Spinal cord (tissue), 10 donors: ENCODE data around the gene KLHL11. TPM values are rescaled to one million over a fixed set of nuclear protein-coding genes. Genes with fewer than 3 reads are reported as not detected.
A peak's percentile ranks its signal among the peaks of the same experiment; 100 is the strongest.

ENCODE experiments used
- DNase-seq, 6 donors: peaks; one replicate each; pipeline versions ENCODE4 v3.0.0 to v3.0.0-alpha.2; 2013 to 2015; ENCODE audit warnings: low spot score in 6 of 6, low read depth in 4 of 6
- H3K27ac ChIP-seq: one replicate; pipeline ENCODE4 v1.5.1; 2013; ENCODE audit warnings: low read depth, low read length, control low read depth
- H3K27me3 ChIP-seq: one replicate; pipeline ENCODE4 v1.6.1; 2013; ENCODE audit warnings: low read length; ENCODE audit not compliant: control insufficient read depth, insufficient read depth
- H3K36me3 ChIP-seq: one replicate; pipeline ENCODE4 v1.6.1; 2013; ENCODE audit warnings: low read length; ENCODE audit not compliant: control insufficient read depth, insufficient read depth
- H3K4me1 ChIP-seq: one replicate; pipeline ENCODE4 v1.6.1; 2013; ENCODE audit warnings: low read length; ENCODE audit not compliant: control insufficient read depth, insufficient read depth
- H3K4me3 ChIP-seq: one replicate; pipeline ENCODE4 v1.5.1; 2013; ENCODE audit warnings: low read depth, low read length, control low read depth
- H3K9me3 ChIP-seq: one replicate; pipeline ENCODE4 v1.6.1; 2013; ENCODE audit warnings: low read length; ENCODE audit not compliant: control insufficient read depth, insufficient read depth
- WGBS: methylation state at CpG from one replicate; pipeline ENCODE4 v1.1.5; 2013; ENCODE audit warnings: missing lambda C conversion rate; ENCODE audit not compliant: insufficient coverage; 5-methylcytosine and 5-hydroxymethylcytosine counted together
- long read RNA-seq, 4 donors: transcript quantifications; one replicate each; lab custom pipeline, GENCODE V29; 2026
- polyA plus RNA-seq, 2 donors: library from polyadenylated mRNA; unstranded; fragments of 120-200 nt; gene quantifications; one replicate each; pipeline ENCODE4 v1.2.1, GENCODE V29; 2013; ENCODE audit not compliant: insufficient read length in 2 of 2
- total RNA-seq, 2 donors: library from RNA; depleted of rRNA in 1 of 2; stranded (reverse); fragments of 120-200 nt in 1 of 2; fragments of >200 nt in 1 of 2; gene quantifications; one replicate each; pipeline versions ENCODE4 v1.2.3 to v1.2.4, GENCODE V29; 2013 to 2014
- donor health status: healthy.

Gene KLHL11
- total RNA-seq (10 to 100 TPM; 32.2 to 64.6 TPM), polyA plus RNA-seq (10 to 100 TPM; 11.1 to 14.7 TPM)
- long read RNA-seq, donor 1, partial matches to known transcripts = 0 of 3 reads
- long read RNA-seq, donor 1, other reads (novel, unspliced or antisense) = 0 of 3 reads
- long read RNA-seq, donor 2 = 0 reads
- long read RNA-seq, donor 3, partial matches to known transcripts = 0 of 1 reads
- long read RNA-seq, donor 3, other reads (novel, unspliced or antisense) = 0 of 1 reads
- long read RNA-seq, donor 4 = 0 reads

GRCh38 chr17:41864836-41865595 is at the start of gene KLHL11:
Gene KLHL11 (minus strand): TSS chr17:41865423. CDS start chr17:41865370, 53 bp downstream.
- H3K4me3 ChIP-seq = peak within 1 kb of the TSS; percentile 89
- H3K27me3 ChIP-seq = no peaks in the 10 kb centered on the region
- peaks cover 18% of the 10 kb centered on the region for H3K36me3 ChIP-seq
- no peaks in the 10 kb centered on the region for H3K9me3 ChIP-seq
- under 1% methylated on average over 87 of the region's 90 CpGs for WGBS
- peak; percentile 68 to 97 (median 86) for DNase-seq
- H3K27ac ChIP-seq = peak within 1 kb of the TSS; percentile 92
- peaks cover 11% of the 10 kb centered on the region for H3K4me1 ChIP-seq

- no peaks in the 10 kb centered on the region for H3K27me3 ChIP-seq
- WGBS = 16% methylated on average over 2 of the region's 5 CpGs
- H3K9me3 ChIP-seq = no peaks in the 10 kb centered on the region
- H3K27ac ChIP-seq = no peak overlapping the region
- no peak for DNase-seq
- H3K4me3 ChIP-seq = no peak overlapping the region
- H3K4me1 ChIP-seq = peaks cover 43% of the 10 kb centered on the region
- peaks cover 41% of the 10 kb centered on the region for H3K36me3 ChIP-seq
These were observed 49.8 kb upstream of the KLHL11 start for GRCh38 chr17:41915020-41915419.

DNA sequence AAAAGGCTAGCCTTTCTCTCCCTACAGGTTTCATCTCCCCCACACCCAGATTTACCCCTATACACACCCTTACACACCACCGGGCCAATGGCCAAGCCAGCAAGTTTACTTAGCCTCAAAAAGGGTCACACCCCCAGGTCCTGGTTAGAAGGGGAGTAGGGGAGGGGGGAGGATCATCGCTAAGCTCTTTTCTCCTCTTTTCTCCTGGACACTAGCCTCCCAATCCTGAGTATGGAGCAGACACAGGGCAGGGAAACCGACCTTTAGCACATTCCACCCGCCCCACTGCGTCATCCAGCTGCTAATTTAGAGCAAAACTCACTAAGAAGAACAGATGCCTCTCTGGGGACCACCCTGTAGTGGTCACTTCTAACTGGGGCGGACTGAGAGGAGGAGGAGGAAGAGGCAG is 49.1 kb upstream of the KLHL11 start:
- Histone ChIP-seq H3K27me3 (no peaks in the 10 kb centered on the region), H3K27ac (no peak overlapping the region), H3K36me3 (peaks cover 48% of the 10 kb centered on the region), H3K4me1 (peaks cover 36% of the 10 kb centered on the region), H3K4me3 (no peak overlapping the region), H3K9me3 (no peaks in the 10 kb centered on the region)
- no CpG with 5 or more reads among the region's 6 CpGs for WGBS
- no peak for DNase-seq

- WGBS = 100% methylated on average over 1 of the region's 4 CpGs
- H3K36me3 ChIP-seq = peaks cover 54% of the 10 kb centered on the region
- H3K27ac ChIP-seq = no peak overlapping the region
These were observed 48.6 kb upstream of the KLHL11 start for GRCh38 chr17:41913798-41914197.

DNA sequence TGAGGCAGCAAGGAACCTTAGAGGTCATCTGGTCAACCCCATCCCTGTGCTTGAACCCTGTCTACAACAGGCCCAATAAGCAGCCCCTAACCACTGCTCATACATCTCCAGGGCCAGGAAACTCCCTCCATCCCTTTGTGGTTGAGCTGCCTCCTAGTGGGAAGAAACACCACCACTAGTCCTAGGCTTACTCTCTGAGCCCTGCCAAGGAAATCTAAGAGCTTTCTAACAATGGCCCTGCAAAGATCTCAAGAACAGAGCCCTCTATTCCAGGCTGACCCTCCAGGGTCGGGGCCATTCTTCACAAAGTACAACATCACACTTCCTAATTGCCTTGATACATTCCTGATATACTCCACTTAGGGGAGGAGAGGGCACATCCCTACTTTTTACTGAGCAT is 47.7 kb upstream of the KLHL11 start:
- no peak overlapping the region for H3K27ac ChIP-seq
- H3K4me3 ChIP-seq = no peak overlapping the region
- WGBS = no CpG with 5 or more reads among the region's 1 CpG
- no peak for DNase-seq
- H3K27me3 ChIP-seq = no peaks in the 10 kb centered on the region
- peaks cover 32% of the 10 kb centered on the region for H3K4me1 ChIP-seq
- no peaks in the 10 kb centered on the region for H3K9me3 ChIP-seq
- H3K36me3 ChIP-seq = peaks cover 58% of the 10 kb centered on the region

More at GRCh38 chr17:41913798-41914197, 48.6 kb upstream of the KLHL11 start:
- DNase-seq = no peak
- Histone ChIP-seq H3K4me1 (peaks cover 34% of the 10 kb centered on the region), H3K4me3 (no peak overlapping the region), H3K27me3 (no peaks in the 10 kb centered on the region), H3K9me3 (no peaks in the 10 kb centered on the region)

DNA sequence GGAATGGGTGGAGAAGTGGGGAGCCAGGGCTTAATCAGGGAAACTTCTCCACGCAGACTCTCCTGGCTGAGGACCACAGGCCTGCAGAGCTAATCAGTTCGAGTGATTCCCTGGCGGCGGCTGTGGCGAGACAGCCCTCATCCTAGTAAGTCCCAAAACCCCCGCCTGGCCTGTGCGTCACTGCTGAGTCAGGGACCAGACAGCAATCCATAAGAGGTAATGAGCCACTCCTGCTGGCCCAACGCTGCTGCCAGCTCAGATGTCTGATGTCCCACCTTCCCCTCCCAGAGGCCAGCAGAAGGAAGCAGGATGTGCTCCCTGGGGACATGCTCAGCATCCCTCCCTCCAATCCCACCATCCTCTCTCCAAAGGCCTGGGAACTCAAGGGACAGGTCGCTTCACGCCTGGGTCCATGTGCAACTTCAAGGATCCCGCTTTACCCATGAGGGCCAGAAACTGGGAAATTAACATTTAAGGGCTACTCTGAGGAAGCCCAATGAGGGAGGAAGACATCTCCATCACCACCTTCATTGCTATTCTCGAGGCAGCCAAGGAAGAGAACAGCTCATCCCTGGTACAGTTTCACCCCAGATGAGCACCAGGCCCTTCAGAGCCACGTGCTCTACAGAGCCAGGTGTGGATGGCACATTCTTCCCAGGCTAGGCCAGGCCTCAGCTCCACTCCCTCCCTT is 45.6 kb upstream of the KLHL11 start:
- Histone ChIP-seq H3K36me3 (peaks cover 76% of the 10 kb centered on the region), H3K4me3 (no peak overlapping the region), H3K9me3 (no peaks in the 10 kb centered on the region), H3K27ac (no peak overlapping the region), H3K4me1 (peaks cover 27% of the 10 kb centered on the region), H3K27me3 (no peaks in the 10 kb centered on the region)
- DNase-seq = peak in 1 of 6 donors; percentile 33
- 94% methylated on average over 11 of the region's 13 CpGs for WGBS

DNA sequence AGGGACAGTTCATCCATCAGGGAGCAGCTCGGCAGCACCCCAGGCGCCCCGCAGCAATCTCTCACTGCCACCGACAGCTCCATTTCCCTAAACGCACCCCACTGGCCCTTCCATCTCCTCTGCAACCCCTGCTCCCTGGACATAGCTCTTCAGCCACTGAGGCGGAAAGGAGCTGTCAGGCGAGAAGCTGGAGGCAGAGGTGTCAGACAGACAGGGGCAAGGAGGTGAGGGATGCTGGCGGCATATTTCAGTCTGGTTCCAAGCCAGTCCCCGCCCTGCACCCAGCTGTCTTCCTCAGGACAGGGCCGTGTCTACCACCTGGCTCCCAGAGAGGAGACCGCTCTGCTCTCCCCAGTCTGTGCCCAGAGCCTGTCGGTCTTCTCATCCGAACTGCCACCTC is 43.9 kb upstream of the KLHL11 start:
- DNase-seq = no peak
- Histone ChIP-seq H3K27me3 (no peaks in the 10 kb centered on the region), H3K4me3 (no peak overlapping the region), H3K36me3 (peaks cover 88% of the 10 kb centered on the region), H3K4me1 (peaks cover 13% of the 10 kb centered on the region), H3K9me3 (no peaks in the 10 kb centered on the region), H3K27ac (no peak overlapping the region)
- WGBS = 90% methylated on average over 10 of the region's 13 CpGs

- H3K27me3 ChIP-seq = no peaks in the 10 kb centered on the region
- H3K9me3 ChIP-seq = no peaks in the 10 kb centered on the region
- WGBS = 73% methylated on average over 12 of the region's 14 CpGs
- H3K36me3 ChIP-seq = peaks cover 94% of the 10 kb centered on the region
- no peak overlapping the region for H3K4me3 ChIP-seq
- peaks cover 13% of the 10 kb centered on the region for H3K4me1 ChIP-seq
- H3K27ac ChIP-seq = no peak overlapping the region
- DNase-seq = no peak
These were observed 42.7 kb upstream of the KLHL11 start for GRCh38 chr17:41907633-41908539.

DNA sequence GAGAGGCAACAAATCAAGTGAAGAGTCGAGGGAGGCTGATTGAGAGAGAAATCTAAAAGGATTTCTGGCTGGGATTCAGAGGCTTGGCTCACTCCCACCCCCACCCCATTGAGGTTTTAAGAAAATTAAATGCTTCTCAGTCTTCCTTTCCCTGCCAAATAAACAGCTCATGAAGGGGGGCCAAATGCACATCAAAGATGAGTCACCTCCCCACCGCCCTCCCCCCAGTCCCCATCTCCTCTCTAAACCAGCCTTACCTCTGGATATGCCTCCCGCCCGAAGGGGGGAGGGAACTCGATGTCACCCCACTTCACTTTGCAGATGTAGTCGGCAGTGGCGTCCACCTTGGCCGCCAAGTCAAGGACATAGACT is 41.9 kb upstream of the KLHL11 start:
- peaks cover 96% of the 10 kb centered on the region for H3K36me3 ChIP-seq
- WGBS = 62% methylated on average over 5 of the region's 8 CpGs

More for the DNA sequence above, 41.9 kb upstream of the KLHL11 start:
- H3K4me3 ChIP-seq = no peak overlapping the region
- H3K27me3 ChIP-seq = no peaks in the 10 kb centered on the region
- peak in 3 of 6 donors; percentile 17 to 76 (median 67) for DNase-seq
- no peak overlapping the region for H3K27ac ChIP-seq
- no peaks in the 10 kb centered on the region for H3K9me3 ChIP-seq
- H3K4me1 ChIP-seq = peaks cover 13% of the 10 kb centered on the region
